ENCODE data around the gene MARCKS. TPM values are rescaled to one million over a fixed set of nuclear protein-coding genes. Genes with fewer than 3 reads are reported as not detected.

The MARCKS gene, protein sequence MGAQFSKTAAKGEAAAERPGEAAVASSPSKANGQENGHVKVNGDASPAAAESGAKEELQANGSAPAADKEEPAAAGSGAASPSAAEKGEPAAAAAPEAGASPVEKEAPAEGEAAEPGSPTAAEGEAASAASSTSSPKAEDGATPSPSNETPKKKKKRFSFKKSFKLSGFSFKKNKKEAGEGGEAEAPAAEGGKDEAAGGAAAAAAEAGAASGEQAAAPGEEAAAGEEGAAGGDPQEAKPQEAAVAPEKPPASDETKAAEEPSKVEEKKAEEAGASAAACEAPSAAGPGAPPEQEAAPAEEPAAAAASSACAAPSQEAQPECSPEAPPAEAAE
- 10 to 100 TPM; 33.7 to 42.9 (median 36.7) TPM for total RNA-seq

DNA sequence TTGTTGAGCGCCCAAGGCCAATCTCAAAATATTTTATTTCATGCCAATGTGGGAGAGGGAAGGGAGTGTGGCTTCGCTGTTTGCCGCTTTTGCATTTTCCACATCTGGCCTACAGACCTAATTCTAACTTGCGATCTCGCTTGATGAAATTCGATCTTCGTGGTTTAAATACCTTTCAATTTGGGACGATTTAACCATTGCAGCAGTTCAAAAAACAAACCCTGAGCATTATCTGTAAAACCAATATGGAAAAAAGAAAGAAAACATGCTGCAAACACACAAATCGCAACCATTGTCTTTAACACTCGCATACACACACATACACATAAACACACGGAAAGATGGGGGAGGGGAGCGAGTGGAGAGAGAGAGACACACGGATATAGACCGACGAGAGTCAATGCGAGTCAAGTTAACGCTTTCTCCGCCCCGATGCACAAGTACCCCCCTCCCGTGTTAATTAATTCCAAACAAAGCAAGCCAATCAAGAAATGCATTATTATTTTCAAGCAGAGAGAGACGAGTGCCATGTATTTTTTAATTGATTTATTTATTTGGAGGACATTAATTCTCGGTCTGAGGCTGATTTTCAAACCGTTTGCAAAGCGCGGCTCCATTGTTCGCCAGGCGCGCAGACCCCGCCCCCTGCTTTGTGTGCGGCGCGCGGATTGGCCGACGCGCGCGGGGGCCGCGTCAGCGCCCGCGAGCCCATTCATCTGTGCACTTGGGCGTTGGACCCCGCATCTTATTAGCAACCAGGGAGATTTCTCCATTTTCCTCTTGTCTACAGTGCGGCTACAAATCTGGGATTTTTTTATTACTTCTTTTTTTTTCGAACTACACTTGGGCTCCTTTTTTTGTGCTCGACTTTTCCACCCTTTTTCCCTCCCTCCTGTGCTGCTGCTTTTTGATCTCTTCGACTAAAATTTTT, at the start of gene MARCKS:
Gene MARCKS, plus strand, starts transcription at position 721 of the 931 bp plus-strand sequence. CDS start 401 bp downstream, outside the sequence.
- Histone ChIP-seq H3K36me3 (no peaks in the 10 kb centered on the region), H3K27me3 (no peaks in the 10 kb centered on the region), H3K4me1 (peaks cover 0 to 16% (median 0%) of the 10 kb centered on the region in 4 donors), H3K9me3 (no peaks in the 10 kb centered on the region), H3K4me3 (peak within 1 kb of the TSS; percentile 58 to 83 (median 79)), H3K27ac (peak within 1 kb of the TSS; percentile 89 to 98 (median 95))
- TF ChIP-seq, protein P1, sequence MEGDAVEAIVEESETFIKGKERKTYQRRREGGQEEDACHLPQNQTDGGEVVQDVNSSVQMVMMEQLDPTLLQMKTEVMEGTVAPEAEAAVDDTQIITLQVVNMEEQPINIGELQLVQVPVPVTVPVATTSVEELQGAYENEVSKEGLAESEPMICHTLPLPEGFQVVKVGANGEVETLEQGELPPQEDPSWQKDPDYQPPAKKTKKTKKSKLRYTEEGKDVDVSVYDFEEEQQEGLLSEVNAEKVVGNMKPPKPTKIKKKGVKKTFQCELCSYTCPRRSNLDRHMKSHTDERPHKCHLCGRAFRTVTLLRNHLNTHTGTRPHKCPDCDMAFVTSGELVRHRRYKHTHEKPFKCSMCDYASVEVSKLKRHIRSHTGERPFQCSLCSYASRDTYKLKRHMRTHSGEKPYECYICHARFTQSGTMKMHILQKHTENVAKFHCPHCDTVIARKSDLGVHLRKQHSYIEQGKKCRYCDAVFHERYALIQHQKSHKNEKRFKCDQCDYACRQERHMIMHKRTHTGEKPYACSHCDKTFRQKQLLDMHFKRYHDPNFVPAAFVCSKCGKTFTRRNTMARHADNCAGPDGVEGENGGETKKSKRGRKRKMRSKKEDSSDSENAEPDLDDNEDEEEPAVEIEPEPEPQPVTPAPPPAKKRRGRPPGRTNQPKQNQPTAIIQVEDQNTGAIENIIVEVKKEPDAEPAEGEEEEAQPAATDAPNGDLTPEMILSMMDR (IDR thresholded peaks at IDR 0.05) = peak in 1 of 6 experiments; percentile 9
- TF ChIP-seq POLR2A (IDR thresholded peaks at IDR 0.05) = peak; percentile 56 to 85
- peak; percentile 88 to 91 (median 88) for DNase-seq

DNA sequence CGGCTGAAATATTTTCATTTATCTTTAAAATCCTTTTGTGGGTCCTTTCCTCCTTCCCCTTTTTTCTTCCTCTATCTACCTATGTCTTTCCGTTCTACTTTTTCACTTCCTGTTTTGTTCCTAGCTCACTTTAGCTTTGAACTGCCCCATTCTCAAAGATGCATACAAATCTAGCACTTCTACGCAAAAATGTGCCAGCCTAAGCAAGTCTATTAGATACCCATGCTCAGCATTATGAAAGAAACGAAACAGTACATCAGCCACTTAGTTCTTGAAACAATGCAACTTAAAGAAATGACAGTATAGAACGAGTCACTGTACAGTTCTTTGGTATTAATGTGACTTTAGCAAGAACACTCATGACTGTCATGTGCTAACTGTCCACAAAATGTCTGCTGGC, 47.3 kb upstream of the MARCKS start:
- no peaks in the 10 kb centered on the region for H3K36me3 ChIP-seq
- H3K9me3 ChIP-seq = no peaks in the 10 kb centered on the region
- TF ChIP-seq, protein P1 (IDR thresholded peaks at IDR 0.05) = no peak
- no peak for TF ChIP-seq POLR2A (IDR thresholded peaks at IDR 0.05)
- H3K27ac ChIP-seq = peak overlapping the region in 1 of 4 donors; percentile 59
- no peaks in the 10 kb centered on the region for H3K27me3 ChIP-seq
- no peak for DNase-seq
- H3K4me3 ChIP-seq = no peak overlapping the region
- H3K4me1 ChIP-seq = no peaks in the 10 kb centered on the region

DNA sequence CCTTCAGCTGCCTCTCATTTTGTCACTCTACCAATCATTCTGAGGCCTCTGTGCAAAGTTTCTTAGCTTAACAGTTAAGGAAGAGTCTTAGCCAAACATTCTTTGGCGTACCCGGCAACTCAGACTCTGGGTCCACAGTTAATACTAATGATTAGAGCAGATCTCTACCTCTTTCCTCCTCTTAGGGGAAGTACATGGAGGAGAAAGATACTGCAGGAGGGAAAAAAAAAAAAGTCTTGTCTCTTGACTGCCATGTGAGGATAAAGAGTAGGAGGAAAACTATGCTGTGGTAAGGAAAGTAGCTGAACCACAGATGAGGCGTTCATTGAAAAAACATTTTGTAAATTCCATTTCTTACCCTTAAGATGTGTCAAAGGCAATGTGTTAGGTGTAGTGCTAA, 44.0 kb upstream of the MARCKS start:
- no peak for DNase-seq
- H3K36me3 ChIP-seq = no peaks in the 10 kb centered on the region
- H3K4me1 ChIP-seq = no peaks in the 10 kb centered on the region
- no peaks in the 10 kb centered on the region for H3K9me3 ChIP-seq
- no peaks in the 10 kb centered on the region for H3K27me3 ChIP-seq
- H3K4me3 ChIP-seq = no peak overlapping the region
- TF ChIP-seq, protein P1 (IDR thresholded peaks at IDR 0.05) = no peak
- TF ChIP-seq POLR2A (IDR thresholded peaks at IDR 0.05) = no peak
- H3K27ac ChIP-seq = no peak overlapping the region

DNA sequence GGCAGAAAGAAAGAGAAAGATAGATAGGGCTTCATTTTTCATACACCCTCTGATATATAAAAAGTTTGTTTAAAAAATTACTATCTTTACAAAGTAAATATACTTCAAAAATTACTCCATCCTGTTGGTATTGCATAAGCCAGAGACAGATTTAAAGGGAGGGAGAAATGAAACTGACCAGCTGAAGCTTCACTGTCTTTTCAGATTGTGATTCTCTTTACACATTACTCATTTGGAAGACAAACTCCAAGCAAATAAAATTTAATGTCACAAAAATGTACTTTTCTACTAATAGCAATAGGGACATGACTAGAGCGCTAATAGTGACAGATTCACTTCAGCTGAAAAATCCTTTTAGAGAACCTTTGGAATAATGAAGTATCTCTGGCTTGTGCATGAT, 38.6 kb upstream of the MARCKS start:
- H3K4me1 ChIP-seq = peaks cover 0 to 5% (median 0%) of the 10 kb centered on the region in 4 donors
- DNase-seq = no peak
- TF ChIP-seq, protein P1 (IDR thresholded peaks at IDR 0.05) = no peak
- TF ChIP-seq POLR2A (IDR thresholded peaks at IDR 0.05) = no peak
- peak overlapping the region in 3 of 4 donors; percentile 12 to 56 (median 20) for H3K27ac ChIP-seq
- no peaks in the 10 kb centered on the region for H3K9me3 ChIP-seq
- no peak overlapping the region for H3K4me3 ChIP-seq
- no peaks in the 10 kb centered on the region for H3K36me3 ChIP-seq
- no peaks in the 10 kb centered on the region for H3K27me3 ChIP-seq

DNA sequence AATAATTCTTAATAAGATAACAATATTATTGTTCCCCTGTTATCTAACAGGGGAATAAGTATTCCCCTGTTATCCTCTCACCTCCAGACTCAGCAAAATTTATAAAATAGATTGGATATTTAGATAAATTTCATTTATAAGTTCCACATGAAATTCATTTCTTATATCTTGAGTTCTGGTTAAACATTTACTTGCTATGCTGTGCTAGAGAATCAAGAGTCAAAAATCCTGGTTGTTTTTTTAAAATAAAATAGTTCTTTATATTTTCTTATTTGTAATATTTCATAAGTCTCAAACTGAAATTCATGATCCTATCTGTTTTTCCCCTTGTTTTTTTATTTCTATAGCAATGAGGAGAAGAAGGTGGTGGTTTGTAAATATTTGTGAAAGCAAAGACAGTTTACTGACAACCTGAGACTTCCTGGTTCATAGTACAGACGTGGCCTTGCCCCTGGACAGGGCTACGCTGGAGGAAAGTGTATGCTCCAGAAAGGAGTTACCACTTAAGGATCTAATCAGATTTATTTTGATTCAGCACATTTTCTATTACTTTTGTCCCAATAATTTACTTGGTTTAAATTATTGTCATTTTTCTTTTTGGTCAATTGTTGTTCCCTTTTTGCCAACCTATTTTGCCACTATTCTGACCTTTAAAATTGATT, 37.8 kb upstream of the MARCKS start:
- Histone ChIP-seq H3K4me1 (peaks cover 0 to 5% (median 0%) of the 10 kb centered on the region in 4 donors), H3K27ac (peak overlapping the region in 3 of 4 donors; percentile 12 to 56 (median 26)), H3K27me3 (no peaks in the 10 kb centered on the region), H3K9me3 (no peaks in the 10 kb centered on the region), H3K4me3 (no peak overlapping the region), H3K36me3 (no peaks in the 10 kb centered on the region)
- peak in 2 of 3 donors; percentile 59 to 82 for DNase-seq
- TF ChIP-seq, protein P1 (IDR thresholded peaks at IDR 0.05) = no peak
- TF ChIP-seq POLR2A (IDR thresholded peaks at IDR 0.05) = no peak

All from Peyer's patch (tissue), 4 donors.